ENCODE results near the gene LUC7L2.

DNA sequence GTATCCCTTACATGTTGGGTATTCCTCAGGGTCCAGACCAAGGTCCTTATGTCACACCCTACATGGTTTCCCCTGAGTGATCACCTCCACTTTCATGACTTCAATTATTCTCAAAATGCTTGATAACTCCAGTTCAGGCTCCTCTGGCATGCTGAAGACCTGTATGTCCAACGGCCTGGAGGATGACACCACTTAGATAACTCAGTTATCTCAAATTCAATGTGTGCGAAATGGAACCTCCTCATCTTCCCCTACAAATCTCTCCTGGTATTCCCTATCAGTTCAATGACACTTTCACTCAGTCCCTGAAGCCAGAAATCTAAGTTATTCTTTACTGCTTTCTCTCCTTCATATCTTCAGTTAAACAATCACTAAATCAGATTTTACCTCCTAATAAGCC, 8.7 kb upstream of the LUC7L2 start:
- TF ChIP-seq POLR2A (IDR thresholded peaks at IDR 0.05), result no peak
- TF ChIP-seq, protein P1, sequence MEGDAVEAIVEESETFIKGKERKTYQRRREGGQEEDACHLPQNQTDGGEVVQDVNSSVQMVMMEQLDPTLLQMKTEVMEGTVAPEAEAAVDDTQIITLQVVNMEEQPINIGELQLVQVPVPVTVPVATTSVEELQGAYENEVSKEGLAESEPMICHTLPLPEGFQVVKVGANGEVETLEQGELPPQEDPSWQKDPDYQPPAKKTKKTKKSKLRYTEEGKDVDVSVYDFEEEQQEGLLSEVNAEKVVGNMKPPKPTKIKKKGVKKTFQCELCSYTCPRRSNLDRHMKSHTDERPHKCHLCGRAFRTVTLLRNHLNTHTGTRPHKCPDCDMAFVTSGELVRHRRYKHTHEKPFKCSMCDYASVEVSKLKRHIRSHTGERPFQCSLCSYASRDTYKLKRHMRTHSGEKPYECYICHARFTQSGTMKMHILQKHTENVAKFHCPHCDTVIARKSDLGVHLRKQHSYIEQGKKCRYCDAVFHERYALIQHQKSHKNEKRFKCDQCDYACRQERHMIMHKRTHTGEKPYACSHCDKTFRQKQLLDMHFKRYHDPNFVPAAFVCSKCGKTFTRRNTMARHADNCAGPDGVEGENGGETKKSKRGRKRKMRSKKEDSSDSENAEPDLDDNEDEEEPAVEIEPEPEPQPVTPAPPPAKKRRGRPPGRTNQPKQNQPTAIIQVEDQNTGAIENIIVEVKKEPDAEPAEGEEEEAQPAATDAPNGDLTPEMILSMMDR (IDR thresholded peaks at IDR 0.05), result no peak

Data from body of pancreas (tissue), 4 donors.